HepG2 (cell line): ENCODE data around the gene SYVN1. TPM values are rescaled to one million over a fixed set of nuclear protein-coding genes. Genes with fewer than 3 reads are reported as not detected.
A peak's percentile ranks its signal among the peaks of the same experiment; 100 is the strongest.

Experiments used
- AGO2 ChIP-seq: fragments of 200-400 bp; formaldehyde crosslinking; optimal IDR thresholded peaks from 2 replicates; pipeline ENCODE3; 2017; ENCODE audit warnings: mild to moderate bottlenecking, low read depth, low read length, moderate library complexity
- CEBPG ChIP-seq: IDR thresholded peaks from 2 replicates; pipeline ENCODE4 v1.6.1; 2016
- DMAP1 ChIP-seq: IDR thresholded peaks from 2 replicates; pipeline ENCODE4 v1.6.1; 2016
- FOSL2 ChIP-seq: sonication (generic); formaldehyde crosslinking; IDR thresholded peaks from 2 replicates; pipeline ENCODE4 v1.4.0; 2020; ENCODE audit warnings: missing genetic modification reagents
- GATAD1 ChIP-seq: IDR thresholded peaks from 2 replicates; pipeline ENCODE4 v1.6.1; 2016; ENCODE audit warnings: missing genetic modification reagents, missing compliant biosample characterization
- IKZF4 ChIP-seq: sonication (generic); formaldehyde crosslinking; IDR thresholded peaks from 2 replicates; pipeline ENCODE4 v1.5.1; 2020; ENCODE audit warnings: borderline replicate concordance, mild to moderate bottlenecking, low read depth, missing genetic modification reagents; ENCODE audit errors: not compliant biosample characterization
- KLF15 ChIP-seq: sonication (generic); formaldehyde crosslinking; IDR thresholded peaks from 2 replicates; pipeline ENCODE4 v1.8.1; 2023; ENCODE audit warnings: borderline replicate concordance, mild to moderate bottlenecking, inconsistent platforms, missing genetic modification reagents, mixed read lengths
- MYC ChIP-seq: sonication (generic); formaldehyde crosslinking; IDR thresholded peaks from 2 replicates; pipeline ENCODE4 v1.9.0; 2021; ENCODE audit warnings: missing genetic modification reagents, borderline replicate concordance
- NFE2L1 ChIP-seq: sonication (generic); formaldehyde crosslinking; IDR thresholded peaks from 2 replicates; pipeline ENCODE4 v1.4.0; 2020; ENCODE audit warnings: missing genetic modification reagents, mild to moderate bottlenecking, borderline replicate concordance
- RAD21 ChIP-seq: fragments of 450-650 bp; formaldehyde crosslinking; IDR thresholded peaks from 2 replicates; pipeline ENCODE4 v1.5.0; 2020; ENCODE audit warnings: mild to moderate bottlenecking
- TSC22D2 ChIP-seq: sonication (generic); formaldehyde crosslinking; IDR thresholded peaks from 2 replicates; pipeline ENCODE4 v1.5.1; 2020; ENCODE audit warnings: missing genetic modification reagents, mild to moderate bottlenecking, borderline replicate concordance
- YY1 ChIP-seq: IDR thresholded peaks from 2 replicates; pipeline ENCODE4 v1.6.1; 2011; ENCODE audit warnings: low read length, low read depth, moderate library complexity, mild to moderate bottlenecking; ENCODE audit not compliant: insufficient read depth, insufficient replicate concordance
- ZBTB38 ChIP-seq: sonication (generic); formaldehyde crosslinking; IDR thresholded peaks from 2 replicates; pipeline ENCODE4 v1.5.1; 2020; ENCODE audit warnings: mild to moderate bottlenecking, missing genetic modification reagents
- ZNF225 ChIP-seq: sonication (generic); formaldehyde crosslinking; IDR thresholded peaks from 2 replicates; pipeline ENCODE4 v1.4.0; 2020; ENCODE audit warnings: mild to moderate bottlenecking, missing genetic modification reagents
- ZNF343 ChIP-seq: sonication (generic); formaldehyde crosslinking; IDR thresholded peaks from 2 replicates; pipeline ENCODE4 v1.4.0; 2020; ENCODE audit warnings: mild to moderate bottlenecking, missing genetic modification reagents
- ZNF432 ChIP-seq: sonication (generic); formaldehyde crosslinking; IDR thresholded peaks from 2 replicates; pipeline ENCODE4 v1.5.0; 2020; ENCODE audit warnings: missing genetic modification reagents, mild to moderate bottlenecking, borderline replicate concordance
- ZNF564 ChIP-seq: sonication (generic); formaldehyde crosslinking; IDR thresholded peaks from 2 replicates; pipeline ENCODE4 v1.8.1; 2023; ENCODE audit warnings: mild to moderate bottlenecking, missing genetic modification reagents
- ZNF790 ChIP-seq: sonication (generic); formaldehyde crosslinking; IDR thresholded peaks from 2 replicates; pipeline ENCODE4 v1.8.0; 2022; ENCODE audit warnings: missing genetic modification reagents, mild to moderate bottlenecking, borderline replicate concordance
- polyA plus RNA-seq, 8 experiments: library from polyadenylated mRNA; depleted of rRNA in 3 of 8; stranded (reverse) in 7 of 8; unstranded in 1 of 8; fragments of >200 nt; fragmentation: Illumina TruSeq in 4 of 8; extraction: Trizol in 4 of 8; gene quantifications; 2 replicates each; pipeline versions ENCODE4 v1.2.1 to v1.2.3, GENCODE V29; 2011 to 2016; ENCODE audit warnings: low read depth in 4 of 8, missing spikeins in 1 of 8, mixed read lengths in 1 of 8; ENCODE audit not compliant: insufficient read depth in 1 of 8
- total RNA-seq, 5 experiments: library from RNA; depleted of rRNA; stranded (reverse); fragments of >200 nt; fragmentation: Illumina TruSeq; extraction: Trizol; gene quantifications; 2 replicates each; pipeline ENCODE4 v1.2.3, GENCODE V29; 2016; ENCODE audit warnings: low read depth in 1 of 5
- TF ChIP-seq, protein P1 (sequence below): sonication (generic); formaldehyde crosslinking; IDR thresholded peaks from 2 replicates; pipeline ENCODE4 v1.4.0; 2020; ENCODE audit warnings: missing genetic modification reagents
- TF ChIP-seq, protein P2 (sequence below): sonication (generic); IDR thresholded peaks from 2 replicates; pipeline ENCODE4 v1.6.1; 2016; ENCODE audit warnings: low read depth, borderline replicate concordance
- TF ChIP-seq, protein P3 (sequence below): sonication (generic); formaldehyde crosslinking; IDR thresholded peaks from 2 replicates; pipeline ENCODE4 v1.8.1; 2023; ENCODE audit warnings: missing genetic modification reagents, inconsistent platforms, borderline replicate concordance
- TF ChIP-seq, protein P4 (sequence below): sonication (generic); formaldehyde crosslinking; IDR thresholded peaks from 2 replicates; pipeline ENCODE4 v1.8.1; 2023; ENCODE audit warnings: mild to moderate bottlenecking, missing genetic modification reagents
- TF ChIP-seq, protein P5 (sequence below): IDR thresholded peaks from 2 replicates; pipeline ENCODE4 v1.6.1; 2018; ENCODE audit warnings: missing genetic modification reagents

The SYVN1 gene
- total and polyA plus RNA-seq, 2 of the 13 experiments (the other 11 are each of a cell fraction or from before 2014, with no cell fraction given) = 10.3 to 22.5 TPM

DNA sequence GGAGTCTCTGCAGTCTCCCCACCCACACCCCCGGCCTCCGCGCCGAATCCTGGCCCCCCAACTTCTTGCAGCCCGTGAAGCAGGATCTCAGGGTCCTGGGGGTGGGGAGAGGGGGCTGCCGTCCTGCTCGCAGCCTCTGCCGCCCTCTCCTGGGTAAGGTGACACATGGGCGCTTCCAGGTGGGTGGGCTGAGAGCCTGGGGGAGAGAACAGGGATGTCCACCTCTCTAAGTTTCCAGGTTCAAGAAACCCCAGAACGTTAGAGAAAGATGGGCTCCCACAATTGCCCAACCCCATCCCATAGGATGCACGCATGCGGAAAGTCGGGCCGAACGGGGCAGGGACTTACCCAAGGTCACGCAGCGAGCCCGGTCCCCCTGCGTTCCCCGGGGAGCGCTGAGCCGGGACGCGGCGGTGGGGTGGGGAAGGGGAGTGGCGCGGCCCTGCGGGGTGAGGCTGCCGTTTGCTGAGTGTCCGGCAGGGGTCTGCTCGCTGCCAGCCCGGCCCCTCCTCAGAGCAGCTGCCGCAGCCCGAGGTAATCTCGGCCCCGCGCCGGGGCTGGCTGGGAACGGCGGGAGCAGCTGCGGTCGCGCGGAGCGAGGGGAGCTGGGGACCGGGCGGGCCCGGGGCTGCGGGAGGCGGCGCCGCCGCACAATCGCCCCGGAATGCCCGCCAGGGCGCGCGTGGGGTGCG lies 46.7 kb upstream of the SYVN1 start (continued):
- TF ChIP-seq, protein P1, sequence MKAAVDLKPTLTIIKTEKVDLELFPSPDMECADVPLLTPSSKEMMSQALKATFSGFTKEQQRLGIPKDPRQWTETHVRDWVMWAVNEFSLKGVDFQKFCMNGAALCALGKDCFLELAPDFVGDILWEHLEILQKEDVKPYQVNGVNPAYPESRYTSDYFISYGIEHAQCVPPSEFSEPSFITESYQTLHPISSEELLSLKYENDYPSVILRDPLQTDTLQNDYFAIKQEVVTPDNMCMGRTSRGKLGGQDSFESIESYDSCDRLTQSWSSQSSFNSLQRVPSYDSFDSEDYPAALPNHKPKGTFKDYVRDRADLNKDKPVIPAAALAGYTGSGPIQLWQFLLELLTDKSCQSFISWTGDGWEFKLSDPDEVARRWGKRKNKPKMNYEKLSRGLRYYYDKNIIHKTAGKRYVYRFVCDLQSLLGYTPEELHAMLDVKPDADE (CRISPR knock-in tag) = 0 out of 2 replicates have a peak, but pooled peaks have one; percentile 26
- TF ChIP-seq ZBTB38 (CRISPR knock-in tag) (peak; percentile 47; the same call in 1 of the 2 replicates), GATAD1 (CRISPR knock-in tag) (peak; percentile 55), IKZF4 (peak; percentile 48), ZNF343 (0 out of 2 replicates have a peak, but pooled peaks have one; percentile 30), ZNF432 (no peak), KLF15 (no peak), RAD21 (CRISPR knock-in tag) (peak; percentile 69), FOSL2 (CRISPR knock-in tag) (peak; percentile 25; the same call in 1 of the 2 replicates), MYC (peak; percentile 50; the same call in 1 of the 2 replicates), DMAP1 (CRISPR knock-in tag) (peak; percentile 27; the same call in 1 of the 2 replicates), CEBPG (CRISPR knock-in tag) (peak; percentile 30; the same call in 1 of the 2 replicates), ZNF225 (CRISPR knock-in tag) (peak; percentile 77; the same call in 1 of the 2 replicates), ZNF790 (CRISPR knock-in tag) (no peak), YY1 (peak; percentile 17), TSC22D2 (CRISPR knock-in tag) (no peak), ZNF564 (CRISPR knock-in tag) (0 out of 2 replicates have a peak, but pooled peaks have one; percentile 54), NFE2L1 (no peak), AGO2 (peak; percentile 48)
- TF ChIP-seq, protein P2, sequence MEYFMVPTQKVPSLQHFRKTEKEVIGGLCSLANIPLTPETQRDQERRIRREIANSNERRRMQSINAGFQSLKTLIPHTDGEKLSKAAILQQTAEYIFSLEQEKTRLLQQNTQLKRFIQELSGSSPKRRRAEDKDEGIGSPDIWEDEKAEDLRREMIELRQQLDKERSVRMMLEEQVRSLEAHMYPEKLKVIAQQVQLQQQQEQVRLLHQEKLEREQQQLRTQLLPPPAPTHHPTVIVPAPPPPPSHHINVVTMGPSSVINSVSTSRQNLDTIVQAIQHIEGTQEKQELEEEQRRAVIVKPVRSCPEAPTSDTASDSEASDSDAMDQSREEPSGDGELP = peak; percentile 51; the same call in 1 of the 2 replicates
- TF ChIP-seq, protein P3, sequence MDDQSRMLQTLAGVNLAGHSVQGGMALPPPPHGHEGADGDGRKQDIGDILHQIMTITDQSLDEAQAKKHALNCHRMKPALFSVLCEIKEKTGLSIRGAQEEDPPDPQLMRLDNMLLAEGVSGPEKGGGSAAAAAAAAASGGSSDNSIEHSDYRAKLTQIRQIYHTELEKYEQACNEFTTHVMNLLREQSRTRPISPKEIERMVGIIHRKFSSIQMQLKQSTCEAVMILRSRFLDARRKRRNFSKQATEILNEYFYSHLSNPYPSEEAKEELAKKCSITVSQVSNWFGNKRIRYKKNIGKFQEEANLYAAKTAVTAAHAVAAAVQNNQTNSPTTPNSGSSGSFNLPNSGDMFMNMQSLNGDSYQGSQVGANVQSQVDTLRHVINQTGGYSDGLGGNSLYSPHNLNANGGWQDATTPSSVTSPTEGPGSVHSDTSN = no peak
- TF ChIP-seq, protein P4, sequence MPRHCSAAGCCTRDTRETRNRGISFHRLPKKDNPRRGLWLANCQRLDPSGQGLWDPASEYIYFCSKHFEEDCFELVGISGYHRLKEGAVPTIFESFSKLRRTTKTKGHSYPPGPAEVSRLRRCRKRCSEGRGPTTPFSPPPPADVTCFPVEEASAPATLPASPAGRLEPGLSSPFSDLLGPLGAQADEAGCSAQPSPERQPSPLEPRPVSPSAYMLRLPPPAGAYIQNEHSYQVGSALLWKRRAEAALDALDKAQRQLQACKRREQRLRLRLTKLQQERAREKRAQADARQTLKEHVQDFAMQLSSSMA (CRISPR knock-in tag) = 0 out of 2 replicates have a peak, but pooled peaks have one; percentile 80
- TF ChIP-seq, protein P5, sequence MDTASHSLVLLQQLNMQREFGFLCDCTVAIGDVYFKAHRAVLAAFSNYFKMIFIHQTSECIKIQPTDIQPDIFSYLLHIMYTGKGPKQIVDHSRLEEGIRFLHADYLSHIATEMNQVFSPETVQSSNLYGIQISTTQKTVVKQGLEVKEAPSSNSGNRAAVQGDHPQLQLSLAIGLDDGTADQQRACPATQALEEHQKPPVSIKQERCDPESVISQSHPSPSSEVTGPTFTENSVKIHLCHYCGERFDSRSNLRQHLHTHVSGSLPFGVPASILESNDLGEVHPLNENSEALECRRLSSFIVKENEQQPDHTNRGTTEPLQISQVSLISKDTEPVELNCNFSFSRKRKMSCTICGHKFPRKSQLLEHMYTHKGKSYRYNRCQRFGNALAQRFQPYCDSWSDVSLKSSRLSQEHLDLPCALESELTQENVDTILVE = peak; percentile 58; the same call in 1 of the 2 replicates
